MCF 10A (cell line): ENCODE results near the gene ZFX. TPM values are rescaled to one million over a fixed set of nuclear protein-coding genes. Genes with fewer than 3 reads are reported as not detected.
A peak's percentile ranks its signal among the peaks of the same experiment; 100 is the strongest.

Source experiments
- BruUV-seq: library from RNA; stranded (reverse); fragments of 400-500 nt; replicated peaks from 2 replicates; lab custom pipeline; 2021; lab: Mats Ljungman, UMichigan
- CTCF ChIA-PET: fragments of 300-600 bp; sonication (Branson Sonifier 250); formaldehyde crosslinking; extraction: SDS; loops from one replicate; lab custom pipeline; 2021; ENCODE audit warnings: antibody characterized with exemption, inconsistent platforms; lab: Yijun Ruan, JAX
- POLR2A ChIA-PET: fragments of 300-600, 350-650 bp; sonication (Branson Sonifier 250); formaldehyde crosslinking; extraction: SDS; loops from one replicate; lab custom pipeline; 2020; ENCODE audit warnings: antibody characterized with exemption, inconsistent platforms; lab: Yijun Ruan, JAX
- DNase-seq: peaks from one replicate; pipeline ENCODE4 v3.0.0-alpha.2; 2018; ENCODE audit not compliant: unreplicated experiment
- H3K27ac Mint-ChIP-seq: one replicate; pipeline ENCODE4 v1.8.0; 2022; ENCODE audit warnings: mild to moderate bottlenecking, low read depth, mixed read lengths; ENCODE audit not compliant: unreplicated experiment
- H3K27me3 Mint-ChIP-seq: one replicate; pipeline ENCODE4 v1.8.0; 2022; ENCODE audit warnings: mixed read lengths; ENCODE audit not compliant: insufficient read depth, unreplicated experiment
- H3K36me3 Mint-ChIP-seq: one replicate; pipeline ENCODE4 v1.8.0; 2022; ENCODE audit warnings: mild to moderate bottlenecking, moderate library complexity, mixed read lengths; ENCODE audit not compliant: insufficient read depth, unreplicated experiment
- H3K4me1 Mint-ChIP-seq: one replicate; pipeline ENCODE4 v1.8.0; 2022; ENCODE audit warnings: mixed read lengths; ENCODE audit not compliant: insufficient read depth, unreplicated experiment
- H3K4me3 Mint-ChIP-seq: one replicate; pipeline ENCODE4 v1.8.0; 2022; ENCODE audit warnings: mild to moderate bottlenecking, moderate library complexity, mixed read lengths; ENCODE audit not compliant: unreplicated experiment
- H3K9me3 Mint-ChIP-seq: one replicate; pipeline ENCODE4 v1.8.0; 2022; ENCODE audit warnings: mixed read lengths; ENCODE audit not compliant: unreplicated experiment
- intact Hi-C: fragments of 100-400 bp; cut with micrococcal nuclease; formaldehyde crosslinking; loops from 2 replicates; pipeline ENCODE4 v1.14.1; 2022
- total RNA-seq: library from RNA; stranded (reverse); gene quantifications from 2 replicates; pipeline ENCODE4 v1.2.3, GENCODE V29; 2022
- TF ChIP-seq, protein P1 (sequence below): fragments of 200-600 bp; IDR thresholded peaks from one replicate; pipeline ENCODE4 v1.8.0; 2022; ENCODE audit warnings: antibody characterized with exemption, mild to moderate bottlenecking; ENCODE audit not compliant: unreplicated experiment

The ZFX gene
- total RNA-seq, 1 experiment from 2014 or later, result 72.3 TPM

DNA sequence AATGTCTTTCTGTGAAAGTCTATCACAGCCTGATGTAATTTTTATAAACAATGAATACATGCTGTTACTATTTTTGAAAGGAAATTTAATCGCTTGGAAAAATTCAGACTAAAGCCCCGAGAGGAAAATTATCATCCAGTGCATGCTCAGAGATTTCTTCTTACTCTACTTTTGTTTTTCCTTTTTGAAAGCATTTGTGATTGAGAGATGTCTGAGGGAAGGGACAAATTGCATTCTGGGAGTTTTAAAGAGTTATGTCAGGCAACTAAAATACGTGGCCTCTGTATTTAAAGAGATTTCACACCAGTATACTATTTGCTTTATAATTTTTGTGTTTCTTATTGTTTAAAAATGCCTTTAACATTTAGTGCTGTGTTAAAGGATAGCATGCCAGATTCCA, 1.4 kb upstream of the ZFX start:
- BruUV-seq, result no TSS peak
- Mint-ChIP-seq H3K4me1 (peaks cover 44% of the 10 kb centered on the region), H3K4me3 (peak overlapping the region; percentile 92), H3K27ac (peak overlapping the region; percentile 92), H3K36me3 (peaks cover 9% of the 10 kb centered on the region), H3K9me3 (no peaks in the 10 kb centered on the region), H3K27me3 (no peaks in the 10 kb centered on the region)
- CTCF ChIA-PET, result interaction anchor here (0.6 to 1.3 kb wide), 3 partner anchors 24 to 84 kb away, joined by 3 to 4 read pairs (median 3); no protein-coding TSS in a partner anchor
- DNase-seq, result no peak
- TF ChIP-seq, protein P1, sequence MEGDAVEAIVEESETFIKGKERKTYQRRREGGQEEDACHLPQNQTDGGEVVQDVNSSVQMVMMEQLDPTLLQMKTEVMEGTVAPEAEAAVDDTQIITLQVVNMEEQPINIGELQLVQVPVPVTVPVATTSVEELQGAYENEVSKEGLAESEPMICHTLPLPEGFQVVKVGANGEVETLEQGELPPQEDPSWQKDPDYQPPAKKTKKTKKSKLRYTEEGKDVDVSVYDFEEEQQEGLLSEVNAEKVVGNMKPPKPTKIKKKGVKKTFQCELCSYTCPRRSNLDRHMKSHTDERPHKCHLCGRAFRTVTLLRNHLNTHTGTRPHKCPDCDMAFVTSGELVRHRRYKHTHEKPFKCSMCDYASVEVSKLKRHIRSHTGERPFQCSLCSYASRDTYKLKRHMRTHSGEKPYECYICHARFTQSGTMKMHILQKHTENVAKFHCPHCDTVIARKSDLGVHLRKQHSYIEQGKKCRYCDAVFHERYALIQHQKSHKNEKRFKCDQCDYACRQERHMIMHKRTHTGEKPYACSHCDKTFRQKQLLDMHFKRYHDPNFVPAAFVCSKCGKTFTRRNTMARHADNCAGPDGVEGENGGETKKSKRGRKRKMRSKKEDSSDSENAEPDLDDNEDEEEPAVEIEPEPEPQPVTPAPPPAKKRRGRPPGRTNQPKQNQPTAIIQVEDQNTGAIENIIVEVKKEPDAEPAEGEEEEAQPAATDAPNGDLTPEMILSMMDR, result no peak
- intact Hi-C loops, result no loop called here
- POLR2A ChIA-PET, result interaction anchor here (0.7 to 3.6 kb wide), 6 partner anchors 12 to 364 kb away, joined by 3 to 21 read pairs (median 4); partner anchors contain the start of gene EIF2S3

DNA sequence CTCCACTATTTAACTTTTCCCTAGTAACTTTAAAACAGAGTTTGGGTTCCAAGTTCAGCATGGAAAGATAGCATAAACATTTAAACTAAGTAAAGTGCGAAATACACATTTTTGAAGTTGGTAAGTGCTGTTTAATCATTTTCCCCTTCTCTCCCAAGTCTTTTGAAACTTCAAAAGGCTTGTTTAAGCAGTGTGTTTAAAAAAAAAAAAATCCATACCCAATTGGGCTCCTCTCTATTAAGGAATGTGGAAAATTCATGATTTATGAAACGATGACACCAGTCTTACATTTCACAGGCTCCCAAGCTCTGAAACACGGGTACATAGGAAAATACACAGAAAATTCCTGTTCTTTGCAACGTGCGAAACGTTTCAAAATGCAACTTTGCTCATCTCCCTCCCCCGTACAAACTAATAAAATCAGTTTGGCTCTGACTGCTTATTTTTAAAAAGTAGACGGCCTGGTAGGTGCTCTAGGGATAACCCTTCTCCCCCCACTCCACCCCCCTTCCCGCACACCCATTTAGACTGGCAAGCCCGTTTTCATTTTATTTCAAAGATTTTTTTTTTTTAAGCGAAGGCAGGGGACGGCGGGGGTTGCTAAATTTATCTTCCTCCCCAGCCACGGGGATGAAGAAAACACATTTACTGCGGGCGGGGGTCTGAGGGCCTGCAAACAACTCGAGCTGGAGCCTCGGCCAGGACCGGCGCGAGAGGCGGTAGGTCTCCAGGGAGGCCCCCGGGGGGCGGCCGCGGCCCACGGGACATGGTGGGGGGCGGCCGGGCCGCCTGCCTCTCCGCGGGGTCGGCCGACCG, 786 bp upstream of the ZFX start:
- Mint-ChIP-seq H3K27me3 (no peaks in the 10 kb centered on the region), H3K9me3 (no peaks in the 10 kb centered on the region), H3K36me3 (peaks cover 13% of the 10 kb centered on the region), H3K27ac (peak overlapping the region; percentile 92), H3K4me3 (peak overlapping the region; percentile 92), H3K4me1 (peaks cover 50% of the 10 kb centered on the region)
- TSS peak; percentile 74 for BruUV-seq
- intact Hi-C loops, result no loop called here
- ChIA-PET POLR2A (interaction anchor here (0.9 to 3.6 kb wide), 10 partner anchors 12 to 123 kb away, joined by 3 to 21 read pairs (median 4); partner anchors contain the start of gene EIF2S3), CTCF (interaction anchor here (0.7 to 1.3 kb wide), 2 partner anchors 24 to 85 kb away, joined by 3 to 4 read pairs; no protein-coding TSS in a partner anchor)
- TF ChIP-seq, protein P1, result no peak
- DNase-seq, result no peak

DNA sequence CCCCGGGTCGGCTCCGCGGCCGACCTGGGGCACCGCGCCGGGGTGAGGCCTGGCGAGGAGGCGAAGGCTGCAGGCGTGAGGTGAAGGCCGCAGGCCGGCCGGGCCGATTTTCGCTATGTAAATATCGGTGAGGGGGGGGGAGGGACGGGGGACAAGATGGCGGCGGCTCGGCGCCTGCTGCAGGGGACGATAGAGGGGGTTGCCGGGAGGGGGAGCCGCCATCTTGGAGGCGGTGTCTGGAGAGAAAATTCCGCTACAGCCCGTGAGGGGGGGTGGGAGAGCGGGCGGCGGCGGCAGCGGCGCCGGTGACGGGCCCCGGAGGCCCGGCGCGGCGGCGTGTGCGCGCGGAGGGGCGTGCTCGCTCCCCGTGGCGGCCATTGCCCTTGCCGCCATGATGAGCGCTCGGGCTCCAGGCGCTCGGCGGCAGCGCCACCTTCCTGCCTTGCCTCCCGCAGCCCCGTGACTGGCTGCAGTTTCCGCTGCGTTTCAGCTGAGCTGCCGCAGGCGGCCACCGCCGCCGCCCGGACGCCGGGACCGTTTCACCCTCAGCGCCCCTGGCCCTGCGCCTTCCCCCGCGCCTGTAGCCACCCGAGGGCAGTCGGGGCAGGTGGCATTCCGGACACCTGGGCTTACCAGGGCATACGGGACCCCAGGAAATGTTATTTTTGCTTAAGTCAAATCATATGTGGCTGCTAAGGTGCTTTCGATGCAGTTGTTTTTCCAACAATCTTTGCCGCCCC, 692 bp downstream of the ZFX start:
- DNase-seq, result peak; percentile 90
- Mint-ChIP-seq H3K9me3 (no peaks in the 10 kb centered on the region), H3K36me3 (peaks cover 13% of the 10 kb centered on the region), H3K27ac (peak overlapping the region; percentile 92), H3K4me1 (peaks cover 53% of the 10 kb centered on the region), H3K4me3 (peak overlapping the region; percentile 92), H3K27me3 (no peaks in the 10 kb centered on the region)
- intact Hi-C loops, result loop anchor here (1.0 to 10.0 kb wide), 4 partner anchors 55 to 241 kb away; partner anchors contain the start of gene CXorf58
- no TSS peak for BruUV-seq
- TF ChIP-seq, protein P1, result peak; percentile 43
- POLR2A ChIA-PET, result interaction anchor here (0.7 to 3.6 kb wide), 5 partner anchors 26 to 344 kb away, joined by 3 to 21 read pairs (median 4); partner anchors contain the start of gene EIF2S3
- CTCF ChIA-PET, result interaction anchor here (0.6 kb wide), 1 partner anchor 84 kb away, joined by 3 read pairs; no protein-coding TSS in a partner anchor
